Measurements from ENCODE around the gene RAPH1. TPM values are rescaled to one million over a fixed set of nuclear protein-coding genes. Genes with fewer than 3 reads are reported as not detected.

RAPH1 gene
- 13.0 and 20.0 TPM in 2 replicates for total RNA-seq

GRCh38 chr2:203535078-203535783, at the start of gene RAPH1:
RAPH1 (minus strand) TSS chr2:203535301; CDS start chr2:203495353, 39,948 bp downstream.

Other genes with a start within 250 kb of the RAPH1 start
- gene ABI2, start 206.9 kb downstream of the RAPH1 start, total RNA-seq, result 13.9 and 15.3 TPM in 2 replicates
- not detected in 2 replicates for gene CD28, start 171.3 kb upstream of the RAPH1 start, total RNA-seq

All from hair follicular keratinocyte (primary cell).